HEK293T (cell line): Measurements from ENCODE around the gene SMARCD1.

Experiments used
- ARNT ChIP-seq: fragments of 450-650 bp; IDR thresholded peaks from 2 replicates; pipeline ENCODE4 v1.6.1; 2017; ENCODE audit warnings: mild to moderate bottlenecking
- BHLHE40 ChIP-seq: fragments of 450-650 bp; IDR thresholded peaks from 2 replicates; pipeline ENCODE4 v1.6.1; 2016; ENCODE audit warnings: mild to moderate bottlenecking, moderate library complexity, borderline replicate concordance
- ELF4 ChIP-seq: fragments of 450-650 bp; IDR thresholded peaks from 2 replicates; pipeline ENCODE4 v1.6.1; 2017; ENCODE audit warnings: antibody characterized with exemption
- FOXA1 ChIP-seq: fragments of 450-650 bp; IDR thresholded peaks from 2 replicates; pipeline ENCODE4 v1.6.1; 2016; ENCODE audit warnings: mild to moderate bottlenecking
- FOXK2 ChIP-seq: fragments of 450-650 bp; IDR thresholded peaks from 2 replicates; pipeline ENCODE4 v1.6.1; 2016; ENCODE audit warnings: mild to moderate bottlenecking
- FOXM1 ChIP-seq: fragments of 450-650 bp; IDR thresholded peaks from 2 replicates; pipeline ENCODE4 v1.6.1; 2017; ENCODE audit warnings: mild to moderate bottlenecking, borderline replicate concordance
- HDGF ChIP-seq: fragments of 450-650 bp; IDR thresholded peaks from 2 replicates; pipeline ENCODE4 v1.6.1; 2017; ENCODE audit warnings: antibody characterized with exemption, borderline replicate concordance
- TARDBP ChIP-seq: fragments of 450-650 bp; IDR thresholded peaks from 2 replicates; pipeline ENCODE4 v1.6.1; 2016
- ZNF384 ChIP-seq: fragments of 450-650 bp; IDR thresholded peaks from 2 replicates; pipeline ENCODE4 v1.6.1; 2016

DNA sequence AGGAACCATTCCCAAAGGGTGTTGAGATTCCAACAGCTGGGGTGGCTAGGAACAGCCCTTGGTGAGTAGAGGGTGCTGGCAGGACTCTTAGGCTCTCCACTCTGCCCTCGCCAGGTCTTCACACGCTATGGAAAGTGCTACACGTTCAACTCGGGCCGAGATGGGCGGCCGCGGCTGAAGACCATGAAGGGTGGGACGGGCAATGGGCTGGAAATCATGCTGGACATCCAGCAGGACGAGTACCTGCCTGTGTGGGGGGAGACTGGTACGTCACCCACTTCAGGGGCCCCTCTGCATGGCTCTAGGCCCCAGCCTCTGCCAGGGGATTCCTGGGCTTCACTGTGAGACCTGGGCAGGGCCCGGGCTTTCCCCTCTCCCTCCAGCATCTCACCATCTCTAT lies 8.0 kb upstream of the SMARCD1 start:
- TF ChIP-seq HDGF (no peak), ARNT (no peak), FOXM1 (no peak), BHLHE40 (no peak), TARDBP (no peak), ZNF384 (no peak), FOXK2 (no peak), ELF4 (no peak), FOXA1 (no peak)
